Activated CD8-positive, alpha-beta memory T cell treated with anti-CD3 and anti-CD28 coated beads for 4 hours (primary cell): ENCODE data around the gene SFXN5.

Experiments used
- DNase-seq, 2 donors: peaks; one replicate each; pipeline ENCODE4 v3.0.0-alpha.2; 2020; ENCODE audit warnings: low read depth in 2 of 2

Gene SFXN5

DNA sequence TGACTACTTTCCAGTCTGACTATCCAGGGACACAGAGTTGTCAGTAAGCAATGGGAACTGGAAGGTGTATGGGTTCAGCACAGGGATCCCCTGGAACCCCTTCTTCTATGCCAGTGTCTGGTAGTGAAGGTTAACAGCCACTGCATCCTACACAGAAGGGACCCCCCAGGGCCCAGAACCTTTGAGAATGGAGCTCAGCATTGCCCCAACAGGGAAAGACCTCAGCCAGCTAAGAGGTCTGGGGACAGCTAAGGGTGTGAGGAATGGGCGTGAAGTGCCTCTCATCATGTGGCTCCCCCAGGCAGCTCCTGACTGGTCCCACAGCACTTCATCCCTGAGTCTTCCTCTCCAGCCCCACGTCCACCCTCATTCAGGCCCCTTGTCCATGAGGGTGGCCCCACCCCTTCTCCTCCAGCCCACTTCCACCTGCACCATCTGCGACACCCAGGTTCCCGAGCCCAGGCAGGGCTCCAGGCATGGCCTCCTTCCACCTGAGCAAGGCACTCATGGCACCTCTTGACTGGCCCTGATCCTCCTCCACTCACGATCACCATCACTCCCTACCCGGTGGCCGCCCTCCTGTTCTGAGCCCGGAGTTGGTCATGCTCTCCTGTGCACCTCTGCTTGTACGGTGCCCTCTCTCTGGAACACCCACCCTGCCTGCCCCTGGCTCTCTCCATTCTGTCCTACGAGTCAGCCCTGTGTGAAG lies 77.1 kb downstream of the SFXN5 start:
- no peak for DNase-seq

DNA sequence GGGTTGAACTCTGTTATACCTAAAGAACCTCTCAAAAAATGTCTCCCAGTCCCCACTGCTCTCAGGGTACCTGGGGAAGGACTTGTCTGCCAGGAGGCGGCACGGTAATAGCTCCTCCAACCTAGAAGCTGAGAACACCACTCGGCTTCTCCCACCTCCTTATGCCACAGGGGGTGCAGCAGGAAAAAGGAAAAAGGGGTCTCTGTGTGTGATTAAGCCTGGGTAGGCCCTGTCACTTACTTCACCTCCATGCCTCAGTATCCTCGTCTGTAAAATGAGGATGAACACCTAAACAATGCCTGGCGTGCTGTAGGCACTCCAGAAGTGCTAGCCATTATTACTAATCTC lies 77.6 kb downstream of the SFXN5 start:
- DNase-seq, result no peak

DNA sequence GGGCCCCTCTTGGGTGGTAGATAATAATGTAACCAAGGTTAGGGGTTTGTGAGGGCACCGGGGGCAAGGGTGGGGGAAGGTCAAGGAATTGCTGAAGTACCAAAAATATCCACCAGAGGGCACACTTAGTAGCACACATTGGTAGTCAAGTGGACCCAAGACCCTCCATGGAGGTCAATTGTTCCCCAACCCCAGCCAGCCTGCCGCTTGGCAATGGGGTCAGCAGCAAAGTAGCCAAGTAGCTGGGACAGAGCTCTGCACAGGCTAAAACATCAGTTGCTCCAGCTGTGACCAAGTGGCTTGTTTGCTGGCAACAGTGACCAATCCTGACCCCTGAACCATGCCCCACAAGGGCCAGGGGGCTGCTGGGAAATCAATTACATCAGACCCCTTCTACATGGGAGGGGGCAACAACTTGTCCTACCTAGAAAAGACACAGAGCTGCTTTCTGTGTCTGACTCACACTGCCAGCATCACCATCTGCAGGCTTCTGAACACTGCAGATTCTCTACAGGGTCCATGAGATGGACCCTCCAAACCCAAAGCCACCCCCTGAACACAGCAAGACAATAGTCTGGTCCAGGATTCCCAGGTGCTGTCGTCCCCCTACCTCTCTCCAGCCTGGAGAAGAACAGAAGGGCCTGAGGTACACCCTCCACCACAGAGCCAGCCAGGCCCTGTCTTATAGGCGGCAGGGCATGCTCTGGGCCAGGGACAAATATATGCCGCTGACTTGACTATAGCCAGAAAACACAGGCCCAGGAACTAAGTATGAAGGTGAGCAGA lies 78.2 kb downstream of the SFXN5 start:
- no peak for DNase-seq

DNA sequence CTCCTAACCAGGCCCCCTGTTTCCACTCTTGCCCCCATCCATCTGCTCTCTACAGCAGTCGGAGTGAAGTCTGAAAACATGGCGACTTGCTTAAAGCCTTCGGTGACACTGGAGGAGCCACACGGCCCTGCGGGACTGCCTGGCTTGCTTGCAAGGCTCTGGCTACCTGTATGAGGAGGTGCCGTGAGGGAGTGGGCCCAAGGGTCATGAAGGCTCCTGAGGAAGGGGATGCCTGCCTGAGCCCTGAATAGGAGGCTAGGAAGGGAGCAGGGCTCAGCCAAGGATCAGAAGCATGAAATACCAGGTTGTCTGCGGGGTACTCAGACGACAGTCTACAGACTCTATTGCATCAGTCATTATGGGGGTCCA lies 78.8 kb downstream of the SFXN5 start:
- no peak for DNase-seq

DNA sequence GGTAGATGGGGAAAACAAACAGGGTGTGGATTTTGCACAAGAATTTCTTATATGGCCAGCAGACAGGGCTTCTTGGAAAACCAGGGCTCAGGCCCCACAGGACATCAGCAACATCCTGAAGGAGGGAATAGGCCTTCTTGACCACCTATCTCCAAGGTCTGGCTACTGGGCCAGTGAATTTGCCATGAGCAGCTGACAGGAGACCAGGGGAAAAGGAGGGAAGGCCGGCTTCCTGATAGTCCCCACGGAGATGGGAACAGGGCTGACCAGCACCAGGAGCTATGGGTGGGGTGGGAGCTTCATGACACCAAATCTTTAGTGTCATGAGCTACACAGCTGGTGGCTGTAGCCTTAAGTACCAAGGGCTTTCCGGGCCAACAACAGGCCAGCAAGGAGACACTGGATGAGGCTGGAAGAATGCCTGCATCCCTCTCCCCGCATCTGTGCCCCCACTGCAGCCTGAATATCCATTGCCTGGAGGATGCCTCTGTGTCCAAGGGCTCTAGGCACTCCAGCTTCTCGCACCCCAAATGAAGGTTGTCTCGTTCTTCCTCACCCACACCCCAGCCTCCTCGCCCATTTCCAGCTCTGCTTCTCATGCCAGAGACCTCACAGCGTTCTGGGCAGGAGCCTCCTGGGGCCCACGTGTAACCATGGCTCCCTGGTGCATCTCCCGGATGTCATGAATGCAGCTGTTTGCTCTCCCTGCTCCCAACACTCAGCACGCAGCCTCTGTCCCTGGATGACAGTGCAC lies 79.4 kb downstream of the SFXN5 start:
- DNase-seq, result no peak

DNA sequence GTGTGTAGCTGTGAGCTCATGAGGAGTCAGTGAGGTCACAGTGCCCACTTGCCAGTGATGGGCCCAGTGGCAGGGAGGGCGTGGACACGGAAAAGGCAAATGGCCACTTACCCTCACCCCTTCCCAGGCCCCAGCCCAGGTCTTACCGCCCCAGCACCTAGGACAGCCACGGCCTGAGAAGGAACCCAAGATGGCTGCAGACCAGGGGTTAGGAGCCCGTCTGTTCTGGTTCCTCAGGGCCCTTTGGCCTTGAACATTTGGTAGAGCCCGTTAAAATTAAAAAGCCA lies 80.1 kb downstream of the SFXN5 start:
- DNase-seq, result no peak

DNA sequence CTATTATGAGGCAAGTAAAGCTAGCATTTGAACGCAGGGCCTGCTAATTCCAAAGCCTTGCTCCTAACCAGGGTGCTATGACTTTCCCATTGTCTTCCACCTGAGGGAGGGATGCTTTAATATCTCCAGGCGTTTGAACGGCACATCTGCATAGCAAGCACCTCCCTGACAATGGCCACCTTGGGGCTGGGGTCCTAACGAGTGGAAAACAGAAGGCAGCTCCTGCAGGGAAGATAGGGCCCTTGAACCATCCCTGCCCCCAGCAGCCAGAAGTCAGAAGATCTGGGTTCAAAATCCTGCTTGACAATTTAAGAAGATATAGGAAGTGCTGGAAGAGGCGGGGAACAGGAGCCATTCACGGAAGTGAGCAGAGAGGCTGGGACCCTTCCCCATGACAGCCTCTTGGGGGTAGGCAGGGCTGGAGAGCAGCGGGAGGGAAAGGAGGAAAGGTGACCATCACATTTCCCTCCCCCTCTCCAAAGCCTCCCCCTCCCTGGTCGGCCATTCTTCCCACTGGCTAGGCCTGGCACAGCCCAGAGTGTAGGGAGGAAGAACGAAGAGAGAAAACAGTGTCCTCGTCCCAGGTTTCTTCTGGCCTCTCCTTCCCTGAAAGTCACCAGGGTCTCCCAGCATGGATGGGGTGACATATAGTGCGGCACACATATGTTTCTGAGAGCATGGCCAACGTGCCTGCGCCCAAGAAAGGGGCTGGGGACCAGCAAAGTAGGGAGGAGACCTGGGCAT lies 80.6 kb downstream of the SFXN5 start:
- DNase-seq, result no peak

DNA sequence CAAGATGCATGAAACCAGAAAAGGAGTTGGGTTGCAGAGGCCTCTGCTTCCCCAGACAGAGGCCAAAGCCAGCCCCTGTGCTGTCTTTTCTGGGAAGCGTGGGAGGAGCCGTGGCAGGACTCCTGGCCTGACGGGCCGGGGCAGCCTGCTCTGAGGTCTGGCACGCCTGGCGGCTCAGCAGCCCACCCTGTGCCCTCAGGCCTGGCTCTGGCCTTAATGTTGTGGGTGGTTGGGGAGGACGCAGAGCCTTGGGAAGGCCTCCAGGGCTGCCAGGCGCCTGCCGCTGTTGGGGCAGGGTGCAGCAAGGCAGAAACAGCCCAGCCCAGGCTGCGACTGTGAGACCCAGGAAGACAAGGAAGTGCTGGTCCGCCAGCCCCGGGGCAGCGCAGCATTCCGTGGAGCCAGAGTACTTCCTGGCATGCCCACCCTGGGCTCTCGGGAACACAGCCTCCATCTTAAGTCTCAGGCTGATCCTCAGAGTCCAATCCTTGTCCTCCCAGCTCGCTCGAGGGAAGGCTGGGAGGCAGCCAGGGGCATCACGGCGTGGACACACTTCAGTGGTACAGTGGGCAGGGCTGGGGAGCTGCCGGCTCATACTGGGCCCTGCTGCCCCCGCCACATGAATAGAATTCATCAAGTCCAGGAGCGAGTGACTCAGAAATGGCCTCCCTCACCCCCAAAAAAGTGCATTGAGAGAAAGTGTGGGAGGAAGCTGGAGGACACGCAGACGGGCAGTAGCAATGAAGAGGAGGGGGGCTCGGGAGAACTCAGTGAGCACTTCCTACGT lies 81.5 kb downstream of the SFXN5 start:
- DNase-seq, result no peak

DNA sequence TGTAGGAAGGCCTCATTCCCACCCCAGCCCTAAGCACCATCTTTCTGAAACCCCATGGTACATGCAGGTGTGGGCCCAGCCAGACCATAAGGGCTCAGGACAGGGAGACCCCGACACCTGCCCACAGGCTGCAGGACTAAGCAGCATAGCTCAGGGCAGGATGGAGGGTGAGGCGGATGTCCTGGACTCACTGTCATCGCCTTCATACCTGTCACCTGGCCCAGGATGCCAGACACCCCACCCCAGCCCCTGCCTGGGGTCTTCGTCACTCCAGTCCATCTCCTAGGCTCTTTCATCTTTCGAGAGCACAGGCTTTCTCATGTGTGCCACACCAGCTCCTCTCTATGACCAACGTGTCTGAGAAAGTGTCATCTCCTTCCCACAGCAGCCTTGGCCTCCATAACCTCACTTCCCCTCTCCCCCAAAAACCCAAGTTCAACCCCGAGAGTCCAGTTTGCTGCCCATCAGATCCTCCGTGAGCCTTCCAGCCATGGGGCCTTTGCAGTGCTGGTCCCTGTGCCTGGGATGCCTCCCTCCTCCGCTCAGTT lies 82.7 kb downstream of the SFXN5 start:
- DNase-seq, result no peak

DNA sequence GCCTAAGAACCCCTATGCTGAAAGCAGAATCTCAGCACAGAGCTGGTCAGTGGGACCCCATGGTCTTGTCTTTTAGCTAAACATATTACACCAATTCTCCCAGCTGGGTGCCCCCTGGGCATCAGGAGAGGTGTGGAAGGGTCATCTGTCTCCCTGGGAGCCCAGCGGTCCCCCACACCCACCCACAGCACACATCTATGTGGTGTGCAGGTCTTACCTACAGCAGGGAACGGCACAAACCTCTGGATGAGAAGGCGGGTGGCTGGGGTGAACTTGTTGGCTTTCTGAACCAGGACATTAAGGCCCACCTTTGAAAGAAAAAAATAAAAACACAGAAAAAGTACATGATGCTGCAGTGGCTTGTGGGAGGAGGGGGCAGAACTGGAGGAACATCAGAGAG lies 83.5 kb downstream of the SFXN5 start:
- DNase-seq, result no peak

DNA sequence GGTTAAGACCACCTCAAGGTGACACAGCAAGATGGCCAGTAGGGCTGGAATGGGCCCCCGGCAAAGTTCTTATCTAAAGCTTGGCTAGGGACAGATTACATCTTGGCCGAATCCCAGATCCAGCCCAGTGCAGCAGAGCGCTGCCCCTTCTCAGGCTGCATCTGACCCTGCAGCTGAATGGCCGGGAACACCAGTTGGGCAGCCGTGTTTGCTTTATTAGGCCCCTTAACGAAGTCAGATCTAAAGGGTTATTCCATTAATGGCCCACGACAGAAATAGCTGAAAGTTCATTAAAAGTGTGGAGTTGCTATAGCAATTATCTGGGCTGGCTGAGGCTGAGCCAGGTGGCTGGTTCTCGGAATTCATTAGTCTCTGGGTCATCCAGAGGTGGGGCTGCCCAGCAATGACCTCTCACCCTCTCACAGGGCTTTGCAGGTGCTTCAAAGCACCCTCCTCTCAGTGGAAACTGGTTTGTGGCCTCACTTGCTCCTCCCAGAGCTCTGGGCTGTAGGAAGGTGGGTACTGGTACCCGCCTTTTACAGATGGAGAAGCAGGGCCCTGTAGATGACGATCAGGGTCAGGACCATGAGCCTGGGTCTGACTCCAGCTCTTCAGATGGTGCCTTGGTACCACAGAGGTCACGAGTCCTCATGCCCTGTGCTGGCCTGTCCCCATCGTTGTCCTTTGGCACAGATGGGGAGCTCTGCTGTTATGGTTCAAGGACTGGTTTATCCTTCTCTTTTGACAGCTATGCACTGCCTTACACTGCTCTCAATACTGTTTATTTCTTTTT lies 85.4 kb downstream of the SFXN5 start:
- no peak for DNase-seq

DNA sequence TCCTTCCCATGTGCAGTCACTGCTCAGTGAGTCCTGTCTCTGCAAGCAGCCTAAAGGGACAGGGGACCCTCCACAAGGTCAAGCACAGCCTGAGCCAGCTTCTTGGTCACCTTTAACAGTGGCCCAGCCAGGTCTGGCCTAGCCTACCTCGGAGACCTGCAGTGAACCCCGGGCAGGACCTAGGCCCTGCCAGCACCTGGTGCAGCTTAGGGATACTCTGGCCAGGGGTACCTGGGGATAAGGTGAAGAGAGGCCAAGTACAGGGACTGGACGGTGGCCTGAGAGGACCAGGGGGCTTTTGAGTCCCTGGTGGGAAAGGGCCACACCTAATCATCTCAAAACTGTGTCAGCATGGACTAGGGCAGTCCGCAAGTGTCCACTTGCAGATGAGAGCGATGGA lies 86.4 kb downstream of the SFXN5 start:
- DNase-seq, result no peak

DNA sequence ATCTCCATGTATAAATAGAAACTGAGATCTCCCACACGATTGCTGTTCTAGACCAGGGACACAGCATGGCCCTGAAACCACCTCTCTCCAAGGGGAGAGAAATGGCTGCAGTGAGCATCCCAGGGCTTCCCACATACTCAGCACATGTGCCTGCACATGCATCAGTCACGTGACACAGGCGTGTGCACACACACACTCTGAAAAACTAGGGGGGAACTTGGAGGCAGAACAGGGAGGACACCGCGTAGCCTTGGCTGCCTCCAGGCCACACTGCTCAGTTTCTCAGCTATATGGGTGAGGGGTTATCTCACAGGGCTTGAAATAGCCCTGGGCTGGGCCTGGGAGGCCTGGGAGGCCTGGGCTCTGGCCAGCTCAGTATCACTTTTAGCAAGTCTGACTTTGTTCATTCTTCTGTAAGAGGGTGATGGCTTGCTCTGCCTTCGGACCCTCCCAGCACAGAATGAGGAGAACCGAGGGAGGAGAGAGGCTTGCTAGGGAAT lies 87.3 kb downstream of the SFXN5 start:
- no peak for DNase-seq

DNA sequence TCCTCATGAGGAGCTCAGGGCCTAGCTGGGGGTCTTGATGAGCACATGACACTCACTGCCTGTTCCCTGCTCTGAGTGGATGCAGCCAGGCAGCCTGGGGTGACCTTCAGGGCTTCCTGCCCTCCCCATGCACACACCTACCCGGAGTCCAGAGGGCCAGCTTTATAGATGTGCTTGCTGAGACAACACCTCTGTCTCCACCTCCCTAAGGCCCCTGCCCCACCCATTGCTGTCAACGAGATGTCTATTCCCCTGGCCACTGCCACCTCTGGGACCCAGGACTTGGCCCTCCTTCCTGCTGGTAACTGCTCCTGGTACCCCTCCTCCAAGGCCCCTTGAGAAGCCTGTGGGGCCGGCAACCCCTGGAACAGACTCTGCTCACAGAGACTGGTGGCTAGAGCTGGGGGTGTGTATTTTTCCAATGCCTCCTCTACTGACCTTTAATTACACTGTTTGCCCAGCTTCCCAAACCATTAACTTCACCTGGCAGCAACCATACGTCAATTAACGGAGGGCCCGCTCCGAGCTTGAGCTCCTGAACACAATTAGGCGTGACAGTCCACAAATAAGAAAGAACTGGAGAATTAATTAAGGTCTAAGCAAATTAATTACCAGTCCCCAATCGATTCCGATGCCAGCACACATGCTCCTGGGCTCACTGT lies 87.9 kb downstream of the SFXN5 start:
- DNase-seq, result no peak

DNA sequence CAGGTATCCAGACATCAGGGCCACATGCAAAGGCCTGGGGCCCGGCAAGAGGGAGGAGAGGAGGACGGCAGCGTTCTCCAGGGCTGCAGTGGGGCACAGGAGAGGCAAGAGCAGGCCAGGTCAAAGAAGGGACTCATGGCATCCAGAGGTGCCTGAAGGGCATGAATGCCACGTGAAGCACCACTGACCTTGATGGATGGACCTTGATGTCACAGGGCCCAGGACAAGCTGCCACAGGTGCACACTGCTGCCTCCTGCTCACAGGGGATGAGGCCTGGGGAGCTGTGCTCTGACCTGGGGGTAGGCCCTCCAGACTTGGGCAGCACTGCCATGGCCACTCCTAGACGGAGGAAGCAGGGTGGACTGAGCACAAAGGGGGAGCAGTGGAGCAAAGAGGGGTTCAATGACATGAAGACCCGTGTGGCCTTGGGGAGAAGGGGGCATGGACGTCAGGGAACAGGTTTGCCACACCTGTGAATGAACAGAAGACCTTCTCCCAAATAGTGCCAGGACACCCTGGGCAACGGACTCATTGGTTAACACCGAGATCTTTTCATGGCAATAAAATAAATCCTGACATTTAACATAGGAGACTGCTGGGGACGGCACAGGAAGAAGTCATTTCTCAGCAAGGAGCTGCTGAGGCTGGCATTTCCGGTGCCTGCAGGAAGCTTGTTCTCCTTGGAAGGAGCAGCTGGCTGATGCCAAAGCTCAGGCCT lies 88.6 kb downstream of the SFXN5 start:
- no peak for DNase-seq

DNA sequence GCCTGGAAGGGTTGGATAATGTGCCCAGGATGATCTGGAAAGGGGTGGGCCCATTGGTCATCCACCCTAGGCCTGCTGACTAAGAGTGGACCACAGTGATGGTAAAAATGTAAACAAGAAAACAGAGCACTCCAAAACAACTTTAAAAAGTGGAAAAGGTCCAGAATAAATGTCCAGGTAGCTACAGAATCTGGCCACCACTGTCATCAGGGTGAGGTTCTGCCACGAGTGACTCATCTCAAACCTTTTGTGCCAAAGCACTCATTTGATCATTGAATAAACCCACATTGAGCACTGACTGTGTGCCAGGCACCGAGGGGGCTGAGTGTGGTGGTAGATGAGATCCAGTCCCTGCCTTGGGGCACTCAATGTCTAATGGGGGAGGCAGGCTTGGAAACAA lies 89.3 kb downstream of the SFXN5 start:
- no peak for DNase-seq

DNA sequence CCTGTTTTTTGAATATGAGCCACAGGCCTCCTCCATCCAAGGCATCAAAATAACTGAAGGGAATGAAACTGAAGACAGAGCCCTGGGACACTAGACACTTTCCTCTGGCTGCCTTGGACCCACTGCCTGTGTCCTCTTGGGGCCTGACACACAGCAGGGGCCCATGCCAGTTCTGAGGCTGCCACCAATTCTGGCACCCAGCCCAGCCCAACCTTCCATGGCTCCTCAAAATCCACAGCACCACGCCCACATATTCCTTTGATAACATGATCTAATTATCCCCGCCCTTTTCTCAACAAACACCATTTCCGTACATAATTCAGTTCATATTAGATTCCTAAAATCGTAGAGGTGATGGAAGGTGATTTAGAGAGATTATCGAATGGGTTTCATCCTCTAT lies 90.0 kb downstream of the SFXN5 start:
- DNase-seq, result no peak

DNA sequence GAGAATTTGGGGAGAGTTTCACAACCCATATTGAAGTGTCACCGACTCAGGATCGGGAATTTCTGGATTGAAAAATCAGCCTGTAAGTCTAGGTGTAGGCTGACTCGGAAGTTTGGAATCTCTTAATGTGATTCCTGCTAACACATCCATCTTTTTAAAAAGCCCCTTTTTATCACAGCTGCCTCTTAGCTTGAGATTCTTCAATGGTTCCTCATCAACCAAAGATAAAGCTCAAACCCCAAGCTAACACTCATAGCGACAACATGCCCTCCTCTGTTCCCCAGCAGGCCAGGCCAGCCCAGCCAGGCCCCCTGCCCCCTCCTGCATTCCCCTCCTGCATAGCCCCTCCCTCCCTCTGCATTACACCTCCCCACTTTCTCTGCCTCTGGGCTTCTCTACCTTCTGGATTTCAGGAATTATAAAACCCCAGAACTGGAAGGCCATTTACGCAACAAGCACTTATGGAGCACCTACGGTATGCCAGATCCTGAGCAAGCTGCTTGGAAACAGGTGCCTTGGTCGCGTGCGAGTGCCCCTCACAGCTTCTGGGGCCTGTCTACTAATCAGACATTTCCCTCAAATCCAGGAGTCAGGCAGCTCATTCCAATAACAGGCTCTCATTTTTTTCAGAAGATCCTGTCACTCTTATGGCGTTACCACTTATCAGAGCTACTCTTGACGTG lies 90.8 kb downstream of the SFXN5 start:
- DNase-seq, result no peak

DNA sequence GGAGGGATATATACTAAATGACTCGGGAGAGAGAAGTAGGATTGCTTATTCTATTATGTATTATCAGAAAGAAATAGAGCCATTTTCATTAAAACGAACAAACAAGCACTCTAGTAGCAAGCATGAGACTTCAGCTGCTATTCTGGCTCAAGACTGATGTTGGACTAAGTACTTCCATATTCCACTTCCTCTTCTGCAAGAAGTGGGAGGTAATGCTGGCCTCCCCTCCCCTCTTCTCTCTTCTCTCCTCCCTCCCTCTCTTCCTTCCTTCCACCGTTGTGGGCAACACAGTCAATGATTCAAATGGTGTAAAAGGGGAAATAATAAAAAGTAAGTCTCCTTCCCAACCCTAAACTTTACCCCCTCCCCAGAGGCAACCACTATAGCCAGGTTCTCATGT lies 91.6 kb downstream of the SFXN5 start:
- no peak for DNase-seq
